NCI-H82 (cell line): ENCODE results near the gene SCN4B.

ENCODE experiments used
- DNase-seq: peaks from one replicate; lab custom pipeline; 2025; lab: John Stamatoyannopoulos, UW

Gene SCN4B

DNA sequence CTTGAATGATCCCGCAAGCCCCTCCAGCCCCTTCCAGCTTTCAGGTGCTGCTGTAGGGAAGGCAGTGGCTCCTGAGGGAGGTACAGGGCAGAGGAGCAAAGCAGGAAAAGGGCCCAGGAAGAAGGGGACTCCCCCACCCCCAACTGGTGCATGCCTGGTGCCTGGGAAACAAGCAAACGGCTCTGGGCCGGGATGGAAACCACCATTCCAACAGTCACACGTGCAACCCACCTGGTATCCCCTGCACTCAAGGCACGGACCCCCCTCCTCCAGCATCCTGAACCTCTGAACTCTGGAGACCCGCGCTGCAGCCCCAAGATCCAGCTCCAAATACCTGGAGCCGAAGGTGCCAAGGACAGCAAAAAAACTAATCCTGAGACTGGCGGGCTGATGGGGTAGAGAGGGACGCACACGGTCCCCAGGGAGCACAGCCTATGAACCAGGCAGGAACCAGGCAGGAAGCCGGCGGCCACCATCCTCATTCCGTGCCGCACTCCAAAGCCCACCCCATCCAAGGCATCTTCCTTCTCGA, 537 bp downstream of the SCN4B start:
- DNase-seq = peak; percentile 53

GRCh38 chr11:118151431-118151830, 1.2 kb downstream of the SCN4B start:
- DNase-seq = no peak

DNA sequence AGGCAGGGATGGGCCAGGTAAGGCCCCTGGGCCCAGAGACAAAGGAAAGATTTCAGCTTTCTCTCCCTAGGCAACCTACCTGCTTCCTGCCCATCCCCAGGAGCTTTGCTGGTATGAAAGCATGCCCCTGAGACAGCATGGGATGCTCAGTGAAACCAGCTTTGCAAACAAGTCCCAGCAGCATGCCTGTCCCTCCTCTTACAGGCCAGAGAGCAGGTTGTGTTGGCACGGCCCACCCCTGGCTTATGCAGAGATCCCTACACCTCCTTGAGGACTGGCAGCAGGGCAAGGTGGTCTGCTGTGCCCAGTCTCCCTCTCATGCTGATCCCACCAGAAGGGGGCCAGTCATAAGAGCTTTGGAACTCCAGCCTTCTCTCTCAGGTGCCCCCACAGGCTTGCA, 3.1 kb downstream of the SCN4B start:
- DNase-seq = no peak

DNA sequence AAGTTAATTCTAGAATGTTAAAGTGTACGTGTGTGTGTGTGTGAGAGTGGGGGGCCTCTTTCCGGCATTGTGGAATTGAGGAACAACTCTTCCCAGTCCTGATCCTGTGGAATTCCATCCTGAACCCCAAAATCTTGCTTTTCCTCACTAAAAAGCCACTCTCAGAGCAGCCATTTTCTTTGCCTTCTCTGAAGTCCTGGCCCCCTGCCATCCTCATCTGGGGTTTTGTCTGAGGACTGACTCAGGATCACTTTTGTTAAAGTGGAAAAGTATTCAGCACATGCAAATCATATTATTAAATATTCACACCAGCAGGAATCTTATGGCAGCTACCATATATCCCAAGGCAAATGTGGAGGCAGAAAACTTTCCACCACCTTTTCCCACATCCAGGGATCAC, 3.8 kb downstream of the SCN4B start:
- DNase-seq = no peak

GRCh38 chr11:118148240-118148639, 4.4 kb downstream of the SCN4B start:
- DNase-seq = no peak

DNA sequence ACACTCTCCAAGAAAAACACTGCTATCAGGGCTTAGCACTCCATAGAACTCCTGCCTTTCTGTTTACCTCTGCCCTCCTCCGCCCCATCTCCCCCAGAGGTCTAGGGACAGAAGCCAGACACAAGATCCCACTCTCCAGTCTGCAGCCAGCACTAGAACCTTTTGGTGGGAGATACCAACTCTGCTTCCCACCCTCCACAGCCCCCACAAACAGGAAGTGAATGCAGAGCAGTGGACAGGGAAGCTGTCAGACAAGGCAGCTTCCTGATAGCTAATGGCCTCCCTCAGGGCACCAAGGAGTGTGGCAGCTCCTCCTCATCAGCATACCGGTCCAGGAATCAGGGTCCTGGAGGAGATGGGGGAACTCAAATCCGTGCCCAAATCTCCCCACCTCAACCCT, 5.1 kb downstream of the SCN4B start:
- no peak for DNase-seq

DNA sequence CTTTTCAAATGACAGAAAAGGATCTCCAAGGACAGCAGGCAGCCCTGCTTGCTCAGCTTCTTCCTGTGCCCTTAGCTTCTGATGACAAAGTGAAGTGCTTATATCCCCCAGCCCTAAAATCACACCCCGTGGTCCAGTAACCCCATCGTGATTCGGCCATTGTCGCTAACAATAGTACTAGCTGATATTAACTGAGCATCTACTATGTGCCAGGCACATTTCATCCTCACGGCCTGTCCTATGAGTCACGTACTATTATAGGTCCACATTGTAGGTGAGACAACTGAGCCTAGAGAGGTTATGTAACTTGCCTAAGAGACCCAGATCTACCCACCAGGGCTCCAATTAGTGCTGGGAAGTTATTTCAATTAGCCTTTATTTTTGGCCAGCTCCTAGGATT, 6.1 kb downstream of the SCN4B start:
- no peak for DNase-seq

GRCh38 chr11:118145285-118146227, 7.1 kb downstream of the SCN4B start:
- peak; percentile 83 for DNase-seq

DNA sequence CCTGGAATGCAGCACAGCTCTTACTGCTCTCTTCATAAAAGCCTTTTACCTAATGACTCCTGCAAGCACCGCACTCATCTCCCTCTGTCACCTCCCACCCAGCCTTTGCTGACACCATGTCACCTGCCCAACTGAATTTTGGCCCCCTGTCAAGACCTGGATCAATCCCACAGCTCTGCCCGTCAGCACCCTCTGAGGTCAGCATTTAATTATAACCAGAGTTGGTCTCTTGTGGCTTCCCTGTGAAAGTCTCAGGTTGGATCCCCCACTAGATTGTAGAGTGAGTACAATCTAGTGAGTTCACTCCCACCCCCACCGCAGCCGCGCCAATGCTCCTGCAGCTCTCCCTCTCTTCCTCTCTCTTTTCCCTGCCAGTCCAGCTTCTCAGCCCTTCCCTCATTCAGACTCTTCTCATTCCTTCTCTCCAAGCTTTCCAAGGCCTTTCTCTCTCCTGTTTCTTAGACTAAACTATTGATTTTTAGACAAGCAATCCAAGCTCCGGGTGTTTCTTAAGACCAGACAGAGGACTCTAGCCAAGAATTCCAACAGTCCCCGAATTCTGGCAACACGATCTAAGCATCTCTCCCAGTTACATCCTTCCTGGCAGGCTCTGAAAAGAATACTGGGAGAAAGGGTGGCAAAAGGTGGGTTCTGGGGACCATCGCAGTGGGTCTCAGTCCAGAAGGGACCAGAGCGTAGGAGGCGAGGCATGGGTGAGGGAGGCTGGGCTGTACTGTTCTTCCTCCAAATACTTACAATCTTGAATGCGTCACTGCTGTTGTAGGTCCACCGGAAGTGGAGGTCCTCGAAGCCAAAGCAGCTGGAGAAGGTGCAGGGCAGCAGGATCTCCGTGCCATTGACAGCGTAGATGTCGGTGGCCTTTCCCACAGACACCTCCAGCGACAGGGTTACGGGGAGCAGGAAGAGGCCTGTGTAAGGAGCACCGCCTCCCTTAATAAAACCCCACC, 8.0 kb downstream of the SCN4B start:
- no peak for DNase-seq

- DNase-seq = no peak
Observed at GRCh38 chr11:118143661-118144185, 8.9 kb downstream of the SCN4B start.

DNA sequence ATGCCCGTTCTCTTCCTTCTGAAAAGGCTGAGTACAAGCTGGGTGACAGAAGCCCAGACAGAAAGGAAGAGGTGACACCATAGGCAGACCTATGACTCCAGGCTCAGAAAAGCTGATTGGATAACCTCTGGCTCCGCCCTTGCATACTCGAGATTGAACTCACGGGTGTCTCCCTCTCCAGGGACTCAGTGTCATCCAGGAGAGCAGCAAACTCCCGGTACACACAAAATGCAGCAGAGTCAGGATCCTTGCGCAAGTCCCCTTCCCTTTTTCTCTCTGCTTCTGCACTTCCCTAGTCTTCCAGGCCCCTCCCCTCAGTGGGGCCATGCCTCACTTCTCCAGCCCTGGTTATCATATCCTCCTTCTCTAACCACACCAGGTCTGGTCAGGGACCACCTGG, 9.8 kb downstream of the SCN4B start:
- DNase-seq = peak; percentile 48

GRCh38 chr11:118142081-118142480, 10.5 kb downstream of the SCN4B start:
- no peak for DNase-seq

GRCh38 chr11:118139578-118139977, 13.0 kb downstream of the SCN4B start:
- DNase-seq = no peak

DNA sequence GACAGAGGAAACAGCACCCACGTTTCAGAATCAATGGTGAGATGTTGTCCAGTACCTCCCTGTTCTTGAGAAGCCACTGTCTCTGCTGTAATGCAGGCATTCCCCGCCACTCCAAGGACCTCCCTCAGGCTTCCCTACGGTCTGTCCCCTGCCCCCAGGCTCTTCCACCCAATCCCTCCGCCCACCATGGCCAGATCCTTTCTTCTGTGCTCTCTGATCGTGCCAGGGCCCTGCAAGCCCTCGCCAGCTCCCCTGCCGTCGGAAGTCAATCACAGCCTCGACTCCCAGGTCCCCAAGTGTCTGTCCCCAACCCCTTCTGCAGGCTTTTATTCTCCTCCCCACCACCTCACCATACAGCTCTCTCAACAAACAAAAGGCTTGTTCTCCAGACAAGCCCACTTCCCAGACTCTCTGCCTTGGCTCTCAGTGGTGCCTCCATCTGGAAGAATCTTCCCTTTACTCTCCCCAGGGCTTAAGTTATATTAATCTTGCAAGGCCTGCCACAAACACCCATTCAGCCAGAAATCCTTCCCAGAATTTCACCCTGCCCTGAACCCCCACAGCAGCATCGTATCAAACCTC, 13.7 kb downstream of the SCN4B start:
- no peak for DNase-seq

DNA sequence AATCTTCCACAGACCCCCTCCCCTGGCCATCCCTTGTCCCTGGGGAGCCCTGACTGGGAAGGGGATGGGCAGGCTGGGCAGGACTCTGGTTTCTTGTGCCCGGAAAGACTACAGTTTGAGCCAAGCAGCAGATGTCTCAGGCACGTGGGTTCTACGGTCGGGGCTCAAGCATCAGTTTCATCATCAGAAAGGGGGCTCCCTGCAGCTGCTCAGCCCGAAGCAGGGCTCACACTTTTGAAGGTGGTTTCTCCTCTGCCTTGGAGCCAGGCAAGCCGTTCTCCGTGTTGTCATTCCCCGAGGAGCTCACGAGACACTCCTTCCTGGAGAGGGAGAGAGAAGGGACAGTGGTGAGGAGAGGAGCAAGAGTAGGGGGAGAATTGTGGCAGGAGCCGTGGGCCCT, 15.8 kb downstream of the SCN4B start:
- no peak for DNase-seq

GRCh38 chr11:118136341-118136740, 16.3 kb downstream of the SCN4B start:
- DNase-seq = no peak

- DNase-seq = no peak
Observed at GRCh38 chr11:118135796-118136165, 16.8 kb downstream of the SCN4B start.

- DNase-seq = no peak
Observed at GRCh38 chr11:118135051-118135795, 17.4 kb downstream of the SCN4B start.

DNA sequence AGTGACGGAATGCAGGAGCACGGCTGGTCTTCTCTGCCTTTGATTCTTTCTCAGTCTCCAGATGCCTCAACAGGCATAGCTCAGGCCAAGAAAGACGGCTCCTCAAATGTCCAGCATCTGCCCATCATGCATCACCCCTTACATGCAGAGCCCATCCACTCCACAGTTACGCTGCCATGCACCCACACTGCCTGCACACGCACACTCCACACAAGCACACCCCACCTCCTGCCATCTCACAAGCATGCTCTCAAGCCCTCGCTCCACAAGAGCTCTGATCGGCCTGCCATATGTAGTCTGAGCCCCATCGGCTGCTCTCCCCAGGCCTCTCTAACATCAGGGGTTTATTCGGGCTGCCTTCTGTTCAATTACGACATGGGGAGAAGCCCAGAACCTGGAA, 18.8 kb downstream of the SCN4B start:
- no peak for DNase-seq

DNA sequence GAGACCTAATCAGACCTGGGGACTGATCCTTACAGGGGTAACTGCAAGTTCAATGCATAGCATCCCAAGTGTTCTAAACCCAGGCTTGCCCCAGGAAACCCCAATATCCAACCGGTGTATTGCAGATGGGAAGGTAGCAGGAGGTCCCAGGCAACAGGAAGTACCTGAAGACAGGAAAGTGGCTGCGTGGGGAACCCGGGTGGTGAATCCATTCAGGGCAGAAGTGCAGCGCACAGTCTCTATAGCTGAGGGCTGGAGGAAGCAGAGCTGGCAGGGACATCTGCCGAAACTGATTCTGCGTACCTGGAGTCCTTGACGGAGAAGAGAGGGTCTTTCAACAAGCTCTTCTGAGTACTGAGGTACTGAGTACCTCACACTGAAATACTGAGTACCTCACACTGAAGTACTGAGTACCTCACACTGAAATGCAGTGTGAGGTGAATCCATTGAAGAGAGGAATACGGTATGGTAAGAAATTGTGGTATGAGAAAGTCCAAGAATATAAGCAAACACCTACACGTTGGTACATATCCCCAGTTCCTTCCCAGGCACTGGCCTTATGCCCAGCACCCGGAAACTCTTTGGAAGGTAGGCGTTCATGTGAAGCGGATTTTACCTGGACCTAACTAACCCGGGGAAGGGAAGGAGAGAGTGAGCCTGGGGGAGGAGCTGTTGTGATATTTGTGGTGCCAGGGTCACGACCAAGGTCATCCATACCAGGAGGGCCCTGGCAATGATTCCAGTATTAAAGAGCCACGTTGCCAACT, 20.1 kb downstream of the SCN4B start:
- DNase-seq = no peak
